Fibroblast of lung (primary cell): ENCODE results near the gene LASP1NB.

Experiments
- DNase-seq, 2 donors: peaks; one replicate each; pipeline versions ENCODE4 v3.0.0 to v3.0.0-alpha.2; 2010; ENCODE audit warnings: low read depth in 2 of 2
- H2AFZ ChIP-seq: 2 replicates; pipeline ENCODE4 v1.5.1; 2012; ENCODE audit warnings: low read length, control low read depth, inconsistent platforms
- H3K27ac ChIP-seq: 2 replicates; pipeline ENCODE4 v1.5.1; 2011; ENCODE audit warnings: low read length, control low read depth; ENCODE audit not compliant: insufficient read depth
- H3K27me3 ChIP-seq: 2 replicates; pipeline ENCODE4 v1.5.1; 2011; ENCODE audit warnings: mild to moderate bottlenecking, low read length; ENCODE audit not compliant: control insufficient read depth, insufficient read depth
- H3K36me3 ChIP-seq: 2 replicates; pipeline ENCODE4 v1.5.1; 2011; ENCODE audit warnings: low read length; ENCODE audit not compliant: control insufficient read depth, insufficient read depth
- H3K4me1 ChIP-seq: 2 replicates; pipeline ENCODE4 v1.5.1; 2011; ENCODE audit warnings: low read length; ENCODE audit not compliant: control insufficient read depth, insufficient read depth; ENCODE audit errors: extremely low read depth
- H3K4me2 ChIP-seq: 2 replicates; pipeline ENCODE4 v1.5.1; 2011; ENCODE audit warnings: low read length, control low read depth; ENCODE audit not compliant: insufficient read depth; ENCODE audit errors: extremely low read depth
- H3K4me3 ChIP-seq, 4 experiments: fragments of 200-600 bp in 1 of 4; sonication (generic) in 1 of 4; replicated peaks in 1 of 4; 2 replicates each; pipeline ENCODE4 v1.5.1; 2011 to 2016; ENCODE audit warnings: low read length in 4 of 4, low read depth in 3 of 4, mild to moderate bottlenecking in 3 of 4, control low read depth in 2 of 4, inconsistent platforms in 1 of 4, mixed read lengths in 1 of 4; ENCODE audit not compliant: insufficient read depth in 1 of 4; ENCODE audit errors: control extremely low read depth in 1 of 4
- H3K79me2 ChIP-seq: 2 replicates; pipeline ENCODE4 v1.5.1; 2012; ENCODE audit warnings: mild to moderate bottlenecking, low read length, inconsistent platforms; ENCODE audit not compliant: control insufficient read depth, insufficient read depth
- H3K9ac ChIP-seq: 2 replicates; pipeline ENCODE4 v1.5.1; 2011; ENCODE audit warnings: mild to moderate bottlenecking, low read length, control low read depth; ENCODE audit not compliant: insufficient read depth
- H3K9me3 ChIP-seq: 2 replicates; pipeline ENCODE4 v1.5.1; 2012; ENCODE audit warnings: low read depth, low read length; ENCODE audit not compliant: control insufficient read depth, insufficient read depth
- H4K20me1 ChIP-seq: 2 replicates; pipeline ENCODE4 v1.5.1; 2011; ENCODE audit warnings: low read length; ENCODE audit not compliant: control insufficient read depth, insufficient read depth; ENCODE audit errors: extremely low read depth
- CTCF ChIP-seq, 2 donors: IDR thresholded peaks in 1 of 2; conservative IDR thresholded peaks in 1 of 2; 1 replicate in 1 of 2; 2 replicates in 1 of 2; pipeline ENCODE4 v1.5.1; 2011 to 2012; ENCODE audit warnings: low read length in 2 of 2, control low read depth in 1 of 2, inconsistent platforms in 1 of 2, low read depth in 1 of 2, mild to moderate bottlenecking in 1 of 2
- EZH2 ChIP-seq: IDR thresholded peaks from 2 replicates; pipeline ENCODE4 v1.5.1; 2012; ENCODE audit warnings: low read length, control low read depth, mild to moderate bottlenecking; ENCODE audit errors: missing control alignments

LASP1NB gene

GRCh38 chr17:38905375-38905774 is 20.0 kb upstream of the LASP1NB start:
- peaks cover 2% of the 10 kb centered on the region for H4K20me1 ChIP-seq
- no peak overlapping the region for H3K9ac ChIP-seq

GRCh38 chr17:38906460-38907228 is 18.8 kb upstream of the LASP1NB start:
- Histone ChIP-seq H3K27ac (no peak overlapping the region), H3K79me2 (peaks cover 81% of the 10 kb centered on the region), H3K36me3 (peaks cover 24% of the 10 kb centered on the region), H2AFZ (no peak overlapping the region), H3K27me3 (no peaks in the 10 kb centered on the region), H3K9me3 (no peaks in the 10 kb centered on the region), H3K4me3 (no peak overlapping the region), H3K4me2 (no peak overlapping the region), H4K20me1 (peaks cover 2% of the 10 kb centered on the region), H3K4me1 (peaks cover 7% of the 10 kb centered on the region), H3K9ac (no peak overlapping the region)
- no peak for TF ChIP-seq CTCF (conservative IDR thresholded peaks at IDR 0.05 in 1 of 2, IDR thresholded peaks at IDR 0.05 in 1 of 2; ENCODE audit: low read depth in 1 of 2, low read length in 2 of 2)
- TF ChIP-seq EZH2 = no peak
- no peak for DNase-seq

More at GRCh38 chr17:38905375-38905774, 20.0 kb upstream of the LASP1NB start:
- Histone ChIP-seq H3K79me2 (peaks cover 78% of the 10 kb centered on the region), H2AFZ (no peak overlapping the region), H3K4me1 (peaks cover 10% of the 10 kb centered on the region), H3K4me2 (no peak overlapping the region), H3K9me3 (no peaks in the 10 kb centered on the region), H3K27ac (no peak overlapping the region), H3K36me3 (peaks cover 18% of the 10 kb centered on the region), H3K27me3 (no peaks in the 10 kb centered on the region), H3K4me3 (no peak overlapping the region)
- TF ChIP-seq CTCF (conservative IDR thresholded peaks at IDR 0.05 in 1 of 2, IDR thresholded peaks at IDR 0.05 in 1 of 2; ENCODE audit: low read depth in 1 of 2, low read length in 2 of 2) = no peak
- no peak for TF ChIP-seq EZH2
- DNase-seq = no peak

- H3K79me2 ChIP-seq = peaks cover 80% of the 10 kb centered on the region
- H4K20me1 ChIP-seq = peaks cover 2% of the 10 kb centered on the region
- no peak overlapping the region for H3K4me3 ChIP-seq
- peaks cover 34% of the 10 kb centered on the region for H3K36me3 ChIP-seq
- H3K9ac ChIP-seq = no peak overlapping the region
- H3K27ac ChIP-seq = no peak overlapping the region
- peaks cover 16% of the 10 kb centered on the region for H3K4me1 ChIP-seq
- no peaks in the 10 kb centered on the region for H3K9me3 ChIP-seq
- H3K27me3 ChIP-seq = no peaks in the 10 kb centered on the region
- TF ChIP-seq CTCF (conservative IDR thresholded peaks at IDR 0.05 in 1 of 2, IDR thresholded peaks at IDR 0.05 in 1 of 2; ENCODE audit: low read depth in 1 of 2, low read length in 2 of 2) (no peak), EZH2 (no peak)
- H3K4me2 ChIP-seq = no peak overlapping the region
- no peak overlapping the region for H2AFZ ChIP-seq
- no peak for DNase-seq
Observed at GRCh38 chr17:38907930-38908675, 17.3 kb upstream of the LASP1NB start.
